Measurements from ENCODE around the gene CEACAM19. TPM values are rescaled to one million over a fixed set of nuclear protein-coding genes. Genes with fewer than 3 reads are reported as not detected.
"Not testable (repeated sequence)": the region's sequence is repeated elsewhere in the genome, so short reads cannot be mapped to it uniquely, and the experiment has no call there.

Gene CEACAM19
- total and polyA plus RNA-seq, 10 donors, result 1.0 to 6.8 (median 3.7) TPM

GRCh38 chr19:44682807-44683206, 11.5 kb downstream of the CEACAM19 start:
- TF ChIP-seq CTCF (IDR thresholded peaks at IDR 0.05 in 8 of 11, conservative IDR thresholded peaks at IDR 0.05 in 3 of 11) (no peak), POLR2AphosphoS5 (IDR thresholded peaks at IDR 0.05) (no peak), POLR2A (IDR thresholded peaks at IDR 0.05) (no peak)
- peaks cover 3 to 58% (median 36%) of the 10 kb centered on the region in 6 donors for H3K4me1 ChIP-seq
- H3K9me3 ChIP-seq, result no peaks in the 10 kb centered on the region
- H3K4me3 ChIP-seq, result no peak overlapping the region
- peak overlapping the region in 1 of 8 donors; percentile 83 for H3K27ac ChIP-seq
- no peaks in the 10 kb centered on the region for H3K36me3 ChIP-seq
- WGBS, 5 donors, result 71 to 98% (median 83%) methylated on average over 2 of the region's 2 CpGs
- no peak for DNase-seq
- intact Hi-C loops (cut with DNase I; ENCODE audit: low total_unique reads), result no loop called here
- no peaks in the 10 kb centered on the region for H3K27me3 ChIP-seq (replicated peaks in 1 of 7)

GRCh38 chr19:44683434-44684210, 12.3 kb downstream of the CEACAM19 start:
- Histone ChIP-seq H3K4me1 (peaks cover 3 to 66% (median 39%) of the 10 kb centered on the region in 6 donors), H3K36me3 (no peaks in the 10 kb centered on the region), H3K27me3 (replicated peaks in 1 of 7) (peaks cover 0 to 7% (median 0%) of the 10 kb centered on the region in 7 donors), H3K4me3 (no peak overlapping the region), H3K27ac (peak overlapping the region in 3 of 8 donors; percentile 21 to 83 (median 26)), H3K9me3 (no peaks in the 10 kb centered on the region)
- no peak for DNase-seq
- intact Hi-C loops (cut with DNase I; ENCODE audit: low total_unique reads), result no loop called here
- no peak for TF ChIP-seq POLR2AphosphoS5 (IDR thresholded peaks at IDR 0.05)
- no peak for TF ChIP-seq POLR2A (IDR thresholded peaks at IDR 0.05)
- WGBS, 5 donors, result 72 to 79% (median 79%) methylated on average over 5 to 9 of the region's 9 CpGs

GRCh38 chr19:44684396-44684795, 13.1 kb downstream of the CEACAM19 start:
- H3K27ac ChIP-seq, result peak overlapping the region in 7 of 8 donors; percentile 41 to 83 (median 64)

GRCh38 chr19:44684892-44685863, 13.9 kb downstream of the CEACAM19 start:
- Histone ChIP-seq H3K27me3 (replicated peaks in 1 of 7) (peaks cover 0 to 8% (median 0%) of the 10 kb centered on the region in 7 donors), H3K9me3 (no peaks in the 10 kb centered on the region), H3K4me1 (peaks cover 3 to 82% (median 51%) of the 10 kb centered on the region in 6 donors), H3K36me3 (no peaks in the 10 kb centered on the region), H3K4me3 (peak overlapping the region in 1 of 8 donors; percentile 24), H3K27ac (peak overlapping the region in 7 of 8 donors; percentile 41 to 83 (median 64))
- intact Hi-C loops (cut with DNase I; ENCODE audit: low total_unique reads), result no loop called here
- WGBS, 5 donors, result 28 to 39% (median 33%) methylated on average over 24 to 25 of the region's 25 CpGs
- no peak for DNase-seq
- TF ChIP-seq CTCF (IDR thresholded peaks at IDR 0.05 in 8 of 11, conservative IDR thresholded peaks at IDR 0.05 in 3 of 11) (no peak), POLR2A (IDR thresholded peaks at IDR 0.05) (no peak), POLR2AphosphoS5 (IDR thresholded peaks at IDR 0.05) (peak in 2 of 3 donors; percentile 19 to 77)

More at GRCh38 chr19:44684396-44684795, 13.1 kb downstream of the CEACAM19 start:
- DNase-seq; H3K36me3 ChIP-seq; H3K4me3 ChIP-seq; H3K27me3 ChIP-seq (replicated peaks in 1 of 7); intact Hi-C loops (cut with DNase I; ENCODE audit: low total_unique reads); H3K9me3 ChIP-seq: not testable (repeated sequence)
- 78 to 90% (median 87%) methylated on average over 3 of the region's 3 CpGs for WGBS, 5 donors
- peaks cover 3 to 74% (median 46%) of the 10 kb centered on the region in 6 donors for H3K4me1 ChIP-seq

Measured in spleen (tissue), 11 donors.